ENCODE data around the gene GIGYF1. TPM values are rescaled to one million over a fixed set of nuclear protein-coding genes. Genes with fewer than 3 reads are reported as not detected.
"Not testable (repeated sequence)": the region's sequence is repeated elsewhere in the genome, so short reads cannot be mapped to it uniquely, and the experiment has no call there.

Gene GIGYF1
- total and polyA plus RNA-seq, 9 donors: 7.0 to 93.0 (median 56.1) TPM

DNA sequence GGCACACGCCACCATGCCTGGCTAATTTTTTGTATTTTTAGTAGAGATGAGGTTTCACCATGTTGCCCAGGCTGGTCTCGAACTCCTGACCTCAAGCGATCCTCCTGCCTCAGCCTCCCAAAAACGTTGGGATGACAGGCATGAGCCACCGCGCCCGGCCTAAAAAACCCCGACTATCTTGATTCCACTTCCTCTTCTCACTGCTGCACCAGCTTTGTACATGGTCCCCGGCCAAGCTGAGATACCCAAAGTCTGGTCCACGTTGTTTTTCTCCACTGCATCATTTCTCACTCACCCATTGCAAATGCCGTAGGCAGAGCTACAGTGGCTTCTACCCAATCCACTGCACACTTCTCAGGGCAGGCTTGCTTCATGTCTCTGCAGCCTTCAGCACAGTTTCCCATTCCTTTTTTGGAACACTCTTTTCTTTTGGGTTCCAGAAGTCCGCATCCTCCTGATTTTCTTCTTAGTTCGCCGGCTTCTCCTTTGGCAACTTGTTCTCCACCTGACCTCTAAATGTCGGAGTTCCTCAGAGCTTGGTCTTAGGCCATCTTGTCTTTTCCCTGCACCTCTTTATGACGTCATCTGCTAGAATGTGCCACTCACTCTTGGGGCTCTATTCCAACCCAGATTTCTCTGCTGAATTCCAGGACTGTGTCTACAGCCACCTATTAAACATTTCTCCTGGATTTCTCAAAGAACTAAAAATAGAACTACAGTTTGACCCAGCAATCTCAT is 26.6 kb downstream of the GIGYF1 start:
- Histone ChIP-seq H3K4me3 (no peak overlapping the region), H3K27me3 (no peaks in the 10 kb centered on the region), H3K36me3 (no peaks in the 10 kb centered on the region), H3K4me1 (ENCODE audit: insufficient read depth) (no peaks in the 10 kb centered on the region), H3K9me3 (no peaks in the 10 kb centered on the region), H3K27ac (no peak overlapping the region)
- WGBS, 3 donors: 76 to 78% (median 76%) methylated on average over 16 of the region's 16 CpGs
- intact Hi-C loops (cut with DNase I): no loop called here
- TF ChIP-seq POLR2A (IDR thresholded peaks at IDR 0.05) (no peak), EP300 (IDR thresholded peaks at IDR 0.05) (no peak)
- TF ChIP-seq, protein P1, sequence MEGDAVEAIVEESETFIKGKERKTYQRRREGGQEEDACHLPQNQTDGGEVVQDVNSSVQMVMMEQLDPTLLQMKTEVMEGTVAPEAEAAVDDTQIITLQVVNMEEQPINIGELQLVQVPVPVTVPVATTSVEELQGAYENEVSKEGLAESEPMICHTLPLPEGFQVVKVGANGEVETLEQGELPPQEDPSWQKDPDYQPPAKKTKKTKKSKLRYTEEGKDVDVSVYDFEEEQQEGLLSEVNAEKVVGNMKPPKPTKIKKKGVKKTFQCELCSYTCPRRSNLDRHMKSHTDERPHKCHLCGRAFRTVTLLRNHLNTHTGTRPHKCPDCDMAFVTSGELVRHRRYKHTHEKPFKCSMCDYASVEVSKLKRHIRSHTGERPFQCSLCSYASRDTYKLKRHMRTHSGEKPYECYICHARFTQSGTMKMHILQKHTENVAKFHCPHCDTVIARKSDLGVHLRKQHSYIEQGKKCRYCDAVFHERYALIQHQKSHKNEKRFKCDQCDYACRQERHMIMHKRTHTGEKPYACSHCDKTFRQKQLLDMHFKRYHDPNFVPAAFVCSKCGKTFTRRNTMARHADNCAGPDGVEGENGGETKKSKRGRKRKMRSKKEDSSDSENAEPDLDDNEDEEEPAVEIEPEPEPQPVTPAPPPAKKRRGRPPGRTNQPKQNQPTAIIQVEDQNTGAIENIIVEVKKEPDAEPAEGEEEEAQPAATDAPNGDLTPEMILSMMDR (IDR thresholded peaks at IDR 0.05): no peak
- no peak for DNase-seq

DNA sequence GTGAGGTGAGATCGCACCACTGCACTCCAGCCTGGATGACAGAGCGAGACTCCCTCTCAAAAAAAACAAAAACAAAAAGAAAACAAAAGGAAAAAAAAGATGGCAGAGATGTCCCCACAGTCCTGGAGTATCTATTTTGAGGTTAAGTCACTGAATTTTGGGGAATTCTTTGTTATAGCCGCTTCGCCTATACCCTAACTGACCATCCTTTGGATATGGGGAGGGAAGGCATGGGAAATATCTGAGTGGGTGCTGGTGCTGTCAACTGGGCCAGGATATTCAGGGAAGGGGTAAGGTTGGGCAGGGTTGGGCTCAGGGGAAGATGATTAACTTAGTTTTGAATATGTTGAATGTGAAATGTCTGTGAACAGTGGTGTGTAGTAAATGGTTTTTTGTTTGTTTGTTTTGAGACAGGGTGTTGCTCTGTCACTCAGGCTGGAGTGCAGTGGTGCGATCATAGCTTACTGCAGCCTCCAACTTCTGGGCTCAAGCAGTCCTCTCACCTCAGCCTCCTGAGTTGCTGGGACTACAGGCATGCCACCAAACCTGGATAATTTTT is 28.8 kb downstream of the GIGYF1 start:
- DNase-seq: no peak
- intact Hi-C loops (cut with DNase I): no loop called here
- TF ChIP-seq POLR2A (IDR thresholded peaks at IDR 0.05) (no peak), EP300 (IDR thresholded peaks at IDR 0.05) (no peak)
- TF ChIP-seq, protein P1 (IDR thresholded peaks at IDR 0.05): no peak
- no peak overlapping the region for H3K4me3 ChIP-seq
- WGBS, 3 donors: 90 to 92% (median 91%) methylated on average over 5 of the region's 5 CpGs
- H3K9me3 ChIP-seq: no peaks in the 10 kb centered on the region
- no peak overlapping the region for H3K27ac ChIP-seq
- no peaks in the 10 kb centered on the region for H3K4me1 ChIP-seq (ENCODE audit: insufficient read depth)
- no peaks in the 10 kb centered on the region for H3K27me3 ChIP-seq
- H3K36me3 ChIP-seq: no peaks in the 10 kb centered on the region

DNA sequence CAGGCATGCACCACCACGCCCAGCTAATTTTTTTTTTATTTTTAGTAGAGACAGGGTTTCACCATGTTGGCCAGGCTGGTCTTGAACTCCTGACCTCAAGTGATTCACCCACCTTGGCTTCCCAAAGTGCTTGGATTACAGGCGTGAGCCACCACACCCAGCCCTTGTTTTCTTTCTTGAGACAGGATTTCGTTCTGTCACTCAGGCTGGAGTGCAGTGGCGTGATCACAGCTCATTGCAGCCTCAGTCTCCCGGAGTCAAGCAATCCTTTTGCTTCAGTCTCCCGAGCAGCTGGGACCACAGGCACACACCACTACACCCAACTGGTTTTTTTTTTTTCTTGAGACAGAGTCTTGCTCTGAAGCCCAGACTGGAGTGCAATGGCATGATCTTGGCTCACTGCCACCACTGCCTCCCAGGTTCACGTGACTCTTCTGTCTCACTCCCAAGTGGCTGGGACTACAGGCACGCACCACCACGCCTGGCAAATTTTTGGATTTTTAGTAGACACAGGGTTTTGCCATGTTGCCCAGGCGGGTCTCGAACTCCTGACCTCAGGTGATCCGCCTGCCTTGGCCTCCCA is 31.8 kb downstream of the GIGYF1 start:
- intact Hi-C loops (cut with DNase I); H3K4me1 ChIP-seq (ENCODE audit: insufficient read depth); H3K36me3 ChIP-seq; H3K27me3 ChIP-seq; H3K9me3 ChIP-seq; DNase-seq; H3K27ac ChIP-seq; H3K4me3 ChIP-seq: not testable (repeated sequence)
- WGBS, 3 donors: 72 to 81% (median 75%) methylated on average over 12 of the region's 12 CpGs

DNA sequence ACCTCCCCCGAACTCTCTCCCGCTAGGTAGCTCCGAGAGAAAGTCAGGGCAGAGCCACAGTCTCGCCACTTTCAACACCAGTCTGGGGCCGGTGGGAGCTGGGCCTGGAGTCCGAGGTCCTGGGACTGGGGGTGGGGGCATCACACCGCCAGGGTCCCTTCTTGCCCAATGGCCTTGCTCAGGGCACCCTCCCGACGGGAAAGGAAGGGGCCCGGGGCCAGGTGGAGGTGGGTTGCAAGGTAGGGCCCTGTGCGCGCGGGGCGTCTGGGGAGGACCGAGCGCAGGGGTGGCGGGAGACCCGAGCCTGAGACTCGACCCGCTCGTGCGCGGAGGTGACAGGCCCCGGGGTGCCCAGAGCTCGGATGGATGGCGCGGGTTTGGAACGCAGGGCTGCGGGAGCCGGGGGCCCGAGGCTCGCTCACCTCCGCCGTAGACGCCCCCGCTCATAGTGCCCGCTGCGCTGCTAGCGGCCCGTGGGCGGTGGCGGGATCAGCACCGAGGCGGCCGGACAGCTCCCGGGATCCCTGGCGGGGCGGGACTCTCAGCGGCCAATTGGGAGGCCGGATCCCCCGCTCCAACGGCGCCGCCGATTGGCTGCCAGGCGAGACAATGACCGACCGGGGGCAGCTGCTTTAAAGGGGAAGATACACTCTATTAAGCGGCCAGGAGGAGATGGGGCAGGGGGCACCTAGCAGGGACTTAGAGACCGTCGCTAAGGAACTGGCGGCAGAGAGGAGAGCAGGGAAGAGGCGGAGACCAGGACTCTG is 38.0 kb downstream of the GIGYF1 start, which contains the start of gene ACTL6B:
ACTL6B (minus strand) TSS at position 541 of the 767 bp plus-strand sequence; CDS start at position 447, 94 bp downstream.
- H3K9me3 ChIP-seq: no peaks in the 10 kb centered on the region
- no peaks in the 10 kb centered on the region for H3K36me3 ChIP-seq
- intact Hi-C loops (cut with DNase I): loop anchor here in 1 of 4 donors (10.0 kb wide), 1 partner anchor 49 kb away; the partner anchor contains the start of gene POP7
- no peaks in the 10 kb centered on the region for H3K4me1 ChIP-seq (ENCODE audit: insufficient read depth)
- no peak within 1 kb of the TSS for H3K27ac ChIP-seq
- WGBS, 3 donors: 5 to 6% (median 6%) methylated on average over 60 to 63 of the region's 63 CpGs
- peak; percentile 29 to 77 (median 52) for DNase-seq
- H3K4me3 ChIP-seq: no peak within 1 kb of the TSS
- TF ChIP-seq EP300 (IDR thresholded peaks at IDR 0.05): no peak
- no peaks in the 10 kb centered on the region for H3K27me3 ChIP-seq
